K562 (cell line): ENCODE measurements around the gene IDI2. TPM values are rescaled to one million over a fixed set of nuclear protein-coding genes. Genes with fewer than 3 reads are reported as not detected.

Experiments used
- EP300 ChIP-seq: IDR thresholded peaks from 2 replicates; pipeline ENCODE4 v1.6.1; 2012; ENCODE audit warnings: low read length, improper control_type of control experiment
- KAT2B ChIP-seq: IDR thresholded peaks from one replicate; pipeline ENCODE4 v1.6.1; 2012; ENCODE audit warnings: low read depth, mild to moderate bottlenecking, control low read depth, inconsistent platforms, low read length, moderate library complexity
- MAFK ChIP-seq: IDR thresholded peaks from 2 replicates; pipeline ENCODE4 v1.6.1; 2011; ENCODE audit warnings: low read length, improper control_type of control experiment
- NCOA6 ChIP-seq: fragments of 450-650 bp; IDR thresholded peaks from 2 replicates; pipeline ENCODE4 v1.6.1; 2017; ENCODE audit warnings: mild to moderate bottlenecking
- NFIC ChIP-seq: fragments of 450-650 bp; IDR thresholded peaks from 2 replicates; pipeline ENCODE4 v1.6.1; 2017; ENCODE audit warnings: mild to moderate bottlenecking, inconsistent platforms
- POLR2AphosphoS5 ChIP-seq: IDR thresholded peaks from 2 replicates; pipeline ENCODE4 v1.6.1; 2011; ENCODE audit warnings: mild to moderate bottlenecking, low read depth, low read length, moderate library complexity; ENCODE audit not compliant: control insufficient read depth, insufficient read depth
- RBFOX2 ChIP-seq: fragments of 200-400 bp; formaldehyde crosslinking; IDR thresholded peaks from 2 replicates; pipeline ENCODE4 v1.6.1; 2017; ENCODE audit warnings: low read depth, mild to moderate bottlenecking, low read length, moderate library complexity
- SMARCC2 ChIP-seq: fragments of 450-650 bp; IDR thresholded peaks from 2 replicates; pipeline ENCODE4 v1.6.1; 2017; ENCODE audit warnings: antibody characterized with exemption, moderate library complexity, mild to moderate bottlenecking, low read depth
- SRSF9 ChIP-seq: fragments of 200-400 bp; formaldehyde crosslinking; IDR thresholded peaks from 2 replicates; pipeline ENCODE4 v1.6.1; 2017; ENCODE audit warnings: low read depth, low read length, borderline replicate concordance
- TAL1 ChIP-seq: fragments of 450-650 bp; IDR thresholded peaks from 2 replicates; pipeline ENCODE4 v1.6.1; 2016; ENCODE audit warnings: mild to moderate bottlenecking
- TEAD1 ChIP-seq, 2 experiments: fragments of 450-650 bp in 1 of 2; sonication (generic) in 1 of 2; formaldehyde crosslinking; IDR thresholded peaks; 2 replicates each; pipeline versions ENCODE4 v1.4.0 to v1.8.0; 2020 to 2022; ENCODE audit warnings: mild to moderate bottlenecking in 2 of 2, missing genetic modification reagents in 1 of 2
- YY1 ChIP-seq, 3 experiments: IDR thresholded peaks; 2 replicates each; pipeline ENCODE4 v1.6.1; 2011; ENCODE audit warnings: low read length in 2 of 3, mild to moderate bottlenecking in 2 of 3, moderate library complexity in 2 of 3, borderline replicate concordance in 1 of 3, control low read depth in 1 of 3, low read depth in 1 of 3; ENCODE audit not compliant: insufficient read depth in 3 of 3, insufficient replicate concordance in 2 of 3, control insufficient read depth in 1 of 3, insufficient read length in 1 of 3; ENCODE audit errors: extremely low read depth in 1 of 3
- ZFX ChIP-seq: sonication (generic); formaldehyde crosslinking; IDR thresholded peaks from 2 replicates; pipeline ENCODE4 v1.8.0; 2022; ENCODE audit warnings: mild to moderate bottlenecking, missing genetic modification reagents, moderate library complexity
- ZNF224 ChIP-seq: sonication (generic); formaldehyde crosslinking; IDR thresholded peaks from 2 replicates; pipeline ENCODE4 v1.8.0; 2022; ENCODE audit warnings: mild to moderate bottlenecking, missing genetic modification reagents
- ZNF324 ChIP-seq: fragments of 250-450 bp; sonication (Bioruptor Pico); IDR thresholded peaks from 2 replicates; pipeline ENCODE4 v1.4.0; 2020; ENCODE audit warnings: mild to moderate bottlenecking
- ZNF444 ChIP-seq: fragments of 250-450 bp; sonication (Bioruptor Pico); IDR thresholded peaks from 2 replicates; pipeline ENCODE4 v1.4.0; 2020; ENCODE audit warnings: mild to moderate bottlenecking, moderate library complexity
- ZNF77 ChIP-seq: fragments of 250-450 bp; sonication (Bioruptor Pico); IDR thresholded peaks from 2 replicates; pipeline ENCODE4 v1.5.0; 2020
- ZNF778 ChIP-seq: fragments of 450-650 bp; formaldehyde crosslinking; IDR thresholded peaks from 2 replicates; pipeline ENCODE4 v1.4.0; 2020; ENCODE audit warnings: mild to moderate bottlenecking, moderate library complexity
- polyA plus RNA-seq, 8 experiments: library from polyadenylated mRNA; depleted of rRNA in 4 of 8; stranded (reverse) in 5 of 8; unstranded in 3 of 8; fragments of >200 nt; fragmentation: Nextera tagmentation in 2 of 8; fragmentation: Illumina TruSeq in 1 of 8; extraction: Ambion mirVana in 2 of 8; extraction: Trizol in 1 of 8; gene quantifications; 2 replicates each; pipeline versions ENCODE4 v1.2.1 to v1.2.3, GENCODE V29; 2011 to 2014; ENCODE audit warnings: inconsistent platforms in 1 of 8, missing spikeins in 1 of 8
- total RNA-seq, 7 experiments: library from RNA; depleted of rRNA in 6 of 7; stranded (reverse); fragments of >200 nt in 6 of 7; fragmentation: Illumina TruSeq in 2 of 7; extraction: Trizol in 2 of 7; gene quantifications; 2 replicates each; pipeline versions ENCODE4 v1.2.1 to v1.2.3, GENCODE V29; 2011 to 2021; ENCODE audit warnings: low replicate concordance in 1 of 7
- TF ChIP-seq, protein P1 (sequence below): sonication (generic); formaldehyde crosslinking; IDR thresholded peaks from 2 replicates; pipeline ENCODE4 v1.8.0; 2022; ENCODE audit warnings: missing genetic modification reagents, mild to moderate bottlenecking, moderate library complexity, borderline replicate concordance
- TF ChIP-seq, protein P2 (sequence below): fragments of 250-450 bp; sonication (Bioruptor Pico); IDR thresholded peaks from 2 replicates; pipeline ENCODE4 v1.5.0; 2020; ENCODE audit warnings: mild to moderate bottlenecking
- TF ChIP-seq, protein P3 (sequence below): fragments of 250-450 bp; sonication (Bioruptor Pico); IDR thresholded peaks from 2 replicates; pipeline ENCODE4 v1.8.0; 2022; ENCODE audit warnings: moderate library complexity, mild to moderate bottlenecking, inconsistent platforms

IDI2 gene
- total and polyA plus RNA-seq, 9 of the 15 experiments (the other 6 are each of a cell fraction or from before 2014, with no cell fraction given) = not detected

DNA sequence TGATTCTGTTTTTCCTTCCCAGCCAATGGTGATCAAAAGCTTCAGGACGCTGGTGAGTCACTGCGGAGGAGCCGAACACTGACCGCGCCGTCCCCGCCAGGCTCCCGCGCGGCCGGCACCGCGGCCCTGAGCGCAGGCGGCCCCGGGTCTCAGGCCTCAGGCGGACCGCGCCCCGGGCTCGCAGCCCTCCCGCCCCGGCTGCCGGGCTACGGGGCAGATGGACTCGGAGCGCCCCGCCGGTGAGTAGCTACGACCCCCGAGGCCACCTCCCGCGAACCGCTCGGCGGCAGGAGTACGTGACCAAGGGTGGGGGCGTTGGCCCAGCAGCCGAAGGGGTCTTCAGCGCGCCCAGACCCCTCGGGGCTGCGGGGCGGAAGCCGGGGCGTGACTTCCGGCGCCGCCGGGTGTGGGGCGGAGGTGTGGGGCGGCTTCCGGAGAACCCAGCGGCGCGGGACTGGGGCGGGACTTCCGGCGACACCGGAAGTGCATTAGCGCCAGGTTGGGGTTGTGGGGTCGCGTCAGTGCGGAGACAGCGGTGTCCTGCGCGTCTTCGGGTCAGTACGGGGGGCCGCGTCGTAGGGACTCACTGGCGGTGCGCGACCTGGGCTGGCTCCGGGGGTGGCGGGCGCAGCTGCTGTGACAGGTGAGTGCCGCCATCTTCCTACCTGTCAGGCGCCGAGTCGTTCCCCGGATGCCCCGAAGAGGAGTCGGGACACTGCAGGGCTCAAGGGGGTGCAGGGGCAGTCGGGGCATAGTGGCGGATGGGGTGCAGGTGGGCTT, 30.9 kb upstream of the IDI2 start, which contains the start of gene WDR37 (continued):
- TF ChIP-seq, protein P1, sequence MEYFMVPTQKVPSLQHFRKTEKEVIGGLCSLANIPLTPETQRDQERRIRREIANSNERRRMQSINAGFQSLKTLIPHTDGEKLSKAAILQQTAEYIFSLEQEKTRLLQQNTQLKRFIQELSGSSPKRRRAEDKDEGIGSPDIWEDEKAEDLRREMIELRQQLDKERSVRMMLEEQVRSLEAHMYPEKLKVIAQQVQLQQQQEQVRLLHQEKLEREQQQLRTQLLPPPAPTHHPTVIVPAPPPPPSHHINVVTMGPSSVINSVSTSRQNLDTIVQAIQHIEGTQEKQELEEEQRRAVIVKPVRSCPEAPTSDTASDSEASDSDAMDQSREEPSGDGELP (CRISPR knock-in tag) = peak; percentile 96
- TF ChIP-seq, protein P2, sequence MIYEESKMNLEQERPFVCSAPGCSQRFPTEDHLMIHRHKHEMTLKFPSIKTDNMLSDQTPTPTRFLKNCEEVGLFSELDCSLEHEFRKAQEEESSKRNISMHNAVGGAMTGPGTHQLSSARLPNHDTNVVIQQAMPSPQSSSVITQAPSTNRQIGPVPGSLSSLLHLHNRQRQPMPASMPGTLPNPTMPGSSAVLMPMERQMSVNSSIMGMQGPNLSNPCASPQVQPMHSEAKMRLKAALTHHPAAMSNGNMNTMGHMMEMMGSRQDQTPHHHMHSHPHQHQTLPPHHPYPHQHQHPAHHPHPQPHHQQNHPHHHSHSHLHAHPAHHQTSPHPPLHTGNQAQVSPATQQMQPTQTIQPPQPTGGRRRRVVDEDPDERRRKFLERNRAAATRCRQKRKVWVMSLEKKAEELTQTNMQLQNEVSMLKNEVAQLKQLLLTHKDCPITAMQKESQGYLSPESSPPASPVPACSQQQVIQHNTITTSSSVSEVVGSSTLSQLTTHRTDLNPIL (CRISPR knock-in tag) = no peak
- TF ChIP-seq, protein P3, sequence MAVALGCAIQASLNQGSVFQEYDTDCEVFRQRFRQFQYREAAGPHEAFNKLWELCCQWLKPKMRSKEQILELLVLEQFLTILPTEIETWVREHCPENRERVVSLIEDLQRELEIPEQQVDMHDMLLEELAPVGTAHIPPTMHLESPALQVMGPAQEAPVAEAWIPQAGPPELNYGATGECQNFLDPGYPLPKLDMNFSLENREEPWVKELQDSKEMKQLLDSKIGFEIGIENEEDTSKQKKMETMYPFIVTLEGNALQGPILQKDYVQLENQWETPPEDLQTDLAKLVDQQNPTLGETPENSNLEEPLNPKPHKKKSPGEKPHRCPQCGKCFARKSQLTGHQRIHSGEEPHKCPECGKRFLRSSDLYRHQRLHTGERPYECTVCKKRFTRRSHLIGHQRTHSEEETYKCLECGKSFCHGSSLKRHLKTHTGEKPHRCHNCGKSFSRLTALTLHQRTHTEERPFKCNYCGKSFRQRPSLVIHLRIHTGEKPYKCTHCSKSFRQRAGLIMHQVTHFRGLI = no peak
- peak; percentile 60; the same call in 1 of the 2 replicates for TF ChIP-seq POLR2AphosphoS5
- no peak for TF ChIP-seq KAT2B
- no peak; the same call in 1 of the 2 replicates for TF ChIP-seq SMARCC2
- no peak for TF ChIP-seq ZNF324 (CRISPR knock-in tag)
- no peak for TF ChIP-seq ZNF224 (CRISPR knock-in tag)
- peak; percentile 93 for TF ChIP-seq RBFOX2
- no peak for TF ChIP-seq NFIC
- TF ChIP-seq NCOA6 = no peak
- no peak for TF ChIP-seq ZNF778 (CRISPR knock-in tag)
- TF ChIP-seq ZFX (CRISPR knock-in tag) = peak; percentile 84
- no peak for TF ChIP-seq MAFK
- no peak for TF ChIP-seq ZNF444 (CRISPR knock-in tag)
- TF ChIP-seq SRSF9 = no peak
- peak in 1 of 2 experiments; percentile 24; a peak in 1 of 4 replicates for TF ChIP-seq TEAD1 (CRISPR knock-in tag; IDR thresholded peaks at IDR 0.05)
- TF ChIP-seq ZNF77 (CRISPR knock-in tag) = no peak
- peak; percentile 39 to 85 (median 79) for TF ChIP-seq YY1 (IDR thresholded peaks at IDR 0.05; ENCODE audit: borderline replicate concordance in 1 of 3, control insufficient read depth in 1 of 3, extremely low read depth in 1 of 3, insufficient read depth in 3 of 3, insufficient read length in 1 of 3, insufficient replicate concordance in 2 of 3, low read depth in 1 of 3, low read length in 2 of 3)
- no peak for TF ChIP-seq TAL1
- no peak for TF ChIP-seq EP300
